Measurements from ENCODE around the gene TTC36. TPM values are rescaled to one million over a fixed set of nuclear protein-coding genes. Genes with fewer than 3 reads are reported as not detected.
"Not testable (repeated sequence)": the region's sequence is repeated elsewhere in the genome, so short reads cannot be mapped to it uniquely, and the experiment has no call there.

Gene TTC36
- total and polyA plus RNA-seq, 2 experiments from 2014 or later, result 3.1 to 4.9 TPM

DNA sequence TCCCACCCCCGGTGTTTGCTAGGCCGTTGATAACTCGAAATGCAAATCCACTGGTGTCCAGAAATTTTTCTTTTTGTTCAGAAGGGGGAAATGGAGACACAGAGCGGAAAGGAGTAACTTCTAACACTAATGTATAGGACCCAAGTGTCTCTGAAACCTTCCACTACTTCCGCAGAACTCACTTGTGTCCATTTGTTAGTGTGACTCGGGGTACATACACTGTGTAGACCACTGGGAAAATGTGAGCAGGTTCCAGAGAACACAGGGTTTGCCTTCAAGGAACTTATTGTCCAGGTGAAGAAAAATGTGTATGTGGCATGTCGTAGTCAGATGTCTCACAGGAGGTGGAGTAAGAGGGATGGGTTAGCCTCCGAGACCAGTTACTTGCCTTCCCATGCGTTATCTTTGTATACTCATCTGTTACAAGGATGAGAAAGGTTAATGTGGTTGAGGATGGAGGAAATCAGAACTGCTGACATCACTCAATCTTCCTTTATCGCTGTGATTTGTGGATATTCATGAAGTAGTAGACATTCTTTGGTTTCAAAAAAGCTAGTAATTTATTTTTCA lies 45.8 kb downstream of the TTC36 start:
- no peaks in the 10 kb centered on the region for H3K36me3 ChIP-seq (replicated peaks; ENCODE audit: insufficient read depth, low read depth)

DNA sequence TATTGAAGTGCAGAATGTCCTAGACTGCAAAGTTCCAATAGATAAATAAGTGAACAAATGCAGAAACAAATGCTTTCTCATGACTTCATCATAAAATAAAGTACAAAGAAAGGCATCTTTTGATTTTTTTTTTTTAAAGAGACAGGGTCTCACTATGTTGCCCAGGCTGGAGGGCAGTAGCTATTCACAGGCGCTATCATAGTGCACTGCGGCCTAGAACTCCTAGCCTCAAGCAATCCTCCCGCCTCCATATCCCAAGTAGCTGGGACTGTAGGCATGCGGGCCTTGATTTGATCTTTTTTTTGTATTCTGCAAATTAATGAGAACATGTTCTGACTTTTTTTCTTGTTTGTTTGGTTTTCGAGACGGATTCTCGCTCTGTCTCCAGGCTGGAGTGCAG lies 47.4 kb downstream of the TTC36 start:
- H3K27me3 ChIP-seq, result no peaks in the 10 kb centered on the region
- H3K27ac ChIP-seq, result no peak overlapping the region
- no peaks in the 10 kb centered on the region for H3K9me2 ChIP-seq (replicated peaks; ENCODE audit: insufficient read depth)
- H3K4me1 ChIP-seq (ENCODE audit: insufficient read depth), result peaks cover 13% of the 10 kb centered on the region
- H3K36me3 ChIP-seq (replicated peaks; ENCODE audit: insufficient read depth, low read depth), result no peaks in the 10 kb centered on the region
- H3K4me3 ChIP-seq, result peak overlapping the region; percentile 6
- no peak overlapping the region for H2AFZ ChIP-seq
- 90% methylated on average over 7 of the region's 7 CpGs for WGBS (ENCODE audit: low lambda C conversion rate, missing lambda C conversion rate)
- H3K4me2 ChIP-seq, result peak overlapping the region; percentile 86
- no peak for DNase-seq (ENCODE audit: low spot score)
- H4K20me1 ChIP-seq (ENCODE audit: insufficient read depth, poor library complexity, severe bottlenecking), result peaks cover 64% of the 10 kb centered on the region
- peaks cover 87% of the 10 kb centered on the region for H3K79me2 ChIP-seq
- TF ChIP-seq EZH2 (IDR thresholded peaks at IDR 0.05; ENCODE audit: borderline replicate concordance) (no peak), EZH2phosphoT487 (IDR thresholded peaks at IDR 0.05; ENCODE audit: low read depth, severe bottlenecking, unreplicated experiment) (no peak)
- TF ChIP-seq, protein P1, sequence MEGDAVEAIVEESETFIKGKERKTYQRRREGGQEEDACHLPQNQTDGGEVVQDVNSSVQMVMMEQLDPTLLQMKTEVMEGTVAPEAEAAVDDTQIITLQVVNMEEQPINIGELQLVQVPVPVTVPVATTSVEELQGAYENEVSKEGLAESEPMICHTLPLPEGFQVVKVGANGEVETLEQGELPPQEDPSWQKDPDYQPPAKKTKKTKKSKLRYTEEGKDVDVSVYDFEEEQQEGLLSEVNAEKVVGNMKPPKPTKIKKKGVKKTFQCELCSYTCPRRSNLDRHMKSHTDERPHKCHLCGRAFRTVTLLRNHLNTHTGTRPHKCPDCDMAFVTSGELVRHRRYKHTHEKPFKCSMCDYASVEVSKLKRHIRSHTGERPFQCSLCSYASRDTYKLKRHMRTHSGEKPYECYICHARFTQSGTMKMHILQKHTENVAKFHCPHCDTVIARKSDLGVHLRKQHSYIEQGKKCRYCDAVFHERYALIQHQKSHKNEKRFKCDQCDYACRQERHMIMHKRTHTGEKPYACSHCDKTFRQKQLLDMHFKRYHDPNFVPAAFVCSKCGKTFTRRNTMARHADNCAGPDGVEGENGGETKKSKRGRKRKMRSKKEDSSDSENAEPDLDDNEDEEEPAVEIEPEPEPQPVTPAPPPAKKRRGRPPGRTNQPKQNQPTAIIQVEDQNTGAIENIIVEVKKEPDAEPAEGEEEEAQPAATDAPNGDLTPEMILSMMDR (IDR thresholded peaks at IDR 0.05; ENCODE audit: poor library complexity), result no peak
- no peaks in the 10 kb centered on the region for H3K9me3 ChIP-seq (ENCODE audit: low read depth)

More for the DNA sequence above, 45.8 kb downstream of the TTC36 start:
- TF ChIP-seq, protein P1 (IDR thresholded peaks at IDR 0.05; ENCODE audit: poor library complexity), result no peak
- TF ChIP-seq EZH2 (IDR thresholded peaks at IDR 0.05; ENCODE audit: borderline replicate concordance) (no peak), EZH2phosphoT487 (IDR thresholded peaks at IDR 0.05; ENCODE audit: low read depth, severe bottlenecking, unreplicated experiment) (no peak)
- Histone ChIP-seq H3K79me2 (peaks cover 71% of the 10 kb centered on the region), H3K9me2 (replicated peaks; ENCODE audit: insufficient read depth) (no peaks in the 10 kb centered on the region), H3K4me2 (peak overlapping the region; percentile 86), H4K20me1 (ENCODE audit: insufficient read depth, poor library complexity, severe bottlenecking) (peaks cover 49% of the 10 kb centered on the region), H3K4me3 (peak overlapping the region; percentile 99), H3K4me1 (ENCODE audit: insufficient read depth) (peaks cover 13% of the 10 kb centered on the region), H3K27ac (peak overlapping the region; percentile 100), H3K9me3 (ENCODE audit: low read depth) (no peaks in the 10 kb centered on the region), H3K27me3 (no peaks in the 10 kb centered on the region), H2AFZ (peak overlapping the region; percentile 61)
- 5% methylated on average over 10 of the region's 10 CpGs for WGBS (ENCODE audit: low lambda C conversion rate, missing lambda C conversion rate)
- DNase-seq (ENCODE audit: low spot score), result peak; percentile 56

DNA sequence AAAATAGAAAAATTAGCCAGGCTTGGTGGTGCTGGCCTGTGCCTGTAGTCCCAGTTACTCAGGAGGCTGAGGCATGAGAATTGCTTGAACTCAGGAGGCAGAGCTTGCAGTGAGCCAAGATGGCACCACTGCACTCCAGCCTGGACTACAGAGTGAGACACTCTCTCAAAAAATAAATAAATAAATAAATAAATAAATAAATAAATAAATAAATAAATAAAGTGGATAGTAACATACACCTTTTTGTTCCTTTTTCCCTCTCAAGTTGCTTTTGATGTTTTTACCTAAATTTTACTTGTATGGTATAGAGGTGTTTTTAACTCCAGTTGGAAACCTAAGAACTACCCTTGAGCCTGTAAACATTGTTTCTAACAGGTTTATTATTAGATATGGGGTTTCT lies 50.7 kb downstream of the TTC36 start:
- H3K27ac ChIP-seq; H2AFZ ChIP-seq; H3K4me1 ChIP-seq (ENCODE audit: insufficient read depth); H3K9me2 ChIP-seq (replicated peaks; ENCODE audit: insufficient read depth); H3K36me3 ChIP-seq (replicated peaks; ENCODE audit: insufficient read depth, low read depth); H3K9me3 ChIP-seq (ENCODE audit: low read depth); H3K27me3 ChIP-seq; DNase-seq (ENCODE audit: low spot score); H3K4me3 ChIP-seq: not testable (repeated sequence)
- peak overlapping the region; percentile 86 for H3K4me2 ChIP-seq
- peaks cover 98% of the 10 kb centered on the region for H4K20me1 ChIP-seq (ENCODE audit: insufficient read depth, poor library complexity, severe bottlenecking)
- H3K79me2 ChIP-seq, result peaks cover 100% of the 10 kb centered on the region

Other genes with a start within 250 kb of the TTC36 start
- not detected in 2 replicates for gene CD3E, start 222.7 kb upstream of the TTC36 start, total RNA-seq
- not detected in 2 replicates for gene CD3E, start 222.7 kb upstream of the TTC36 start, polyA plus RNA-seq
- 0.92 and 2.3 TPM in 2 replicates for gene CD3D, start 184.8 kb upstream of the TTC36 start, total RNA-seq
- gene CD3D, start 184.8 kb upstream of the TTC36 start, polyA plus RNA-seq, result 1.8 and 3.6 TPM in 2 replicates
- 0.50 and 1.1 TPM in 2 replicates for gene CD3G, start 183.1 kb upstream of the TTC36 start, total RNA-seq
- gene CD3G, start 183.1 kb upstream of the TTC36 start, polyA plus RNA-seq, result 0.11 and 0.60 TPM in 2 replicates
- 57.5 and 61.5 TPM in 2 replicates for gene UBE4A, start 167.9 kb upstream of the TTC36 start, total RNA-seq
- gene UBE4A, start 167.9 kb upstream of the TTC36 start, polyA plus RNA-seq, result 19.7 and 22.4 TPM in 2 replicates
- 64.7 and 68.1 TPM in 2 replicates for gene ATP5MG, start 125.9 kb upstream of the TTC36 start, total RNA-seq
- 431 and 471 TPM in 2 replicates for gene ATP5MG, start 125.9 kb upstream of the TTC36 start, polyA plus RNA-seq
- gene KMT2A, start 91.0 kb upstream of the TTC36 start, total RNA-seq, result 29.1 and 30.6 TPM in 2 replicates
- gene KMT2A, start 91.0 kb upstream of the TTC36 start, polyA plus RNA-seq, result 23.0 and 25.9 TPM in 2 replicates
- 30.6 and 32.3 TPM in 2 replicates for gene TMEM25, start 3.7 kb downstream of the TTC36 start, total RNA-seq
- 35.6 and 42.9 TPM in 2 replicates for gene TMEM25, start 3.7 kb downstream of the TTC36 start, polyA plus RNA-seq
- gene IFT46, start 38.5 kb downstream of the TTC36 start, total RNA-seq, result 20.6 and 21.0 TPM in 2 replicates
- gene IFT46, start 38.5 kb downstream of the TTC36 start, polyA plus RNA-seq, result 12.3 and 12.6 TPM in 2 replicates
- gene ARCN1, start 44.9 kb downstream of the TTC36 start, total RNA-seq, result 177 and 190 TPM in 2 replicates
- gene ARCN1, start 44.9 kb downstream of the TTC36 start, polyA plus RNA-seq, result 166 and 194 TPM in 2 replicates
- gene PHLDB1, start 80.1 kb downstream of the TTC36 start, total RNA-seq, result 45.8 and 51.8 TPM in 2 replicates
- gene PHLDB1, start 80.1 kb downstream of the TTC36 start, polyA plus RNA-seq, result 71.1 and 73.0 TPM in 2 replicates
- 6.6 and 10.2 TPM in 2 replicates for gene TREH, start 152.2 kb downstream of the TTC36 start, total RNA-seq
- 10.7 and 15.1 TPM in 2 replicates for gene TREH, start 152.2 kb downstream of the TTC36 start, polyA plus RNA-seq